CD14-positive monocyte (primary cell): Measurements from ENCODE around the gene DCD. TPM values are rescaled to one million over a fixed set of nuclear protein-coding genes. Genes with fewer than 3 reads are reported as not detected.

Source experiments
- DNase-seq, 3 donors: peaks; one replicate each; pipeline ENCODE4 v3.0.0-alpha.2; 2011 to 2022
- H2AFZ ChIP-seq: 2 replicates; pipeline ENCODE4 v1.6.0; 2012; ENCODE audit warnings: mild to moderate bottlenecking, low read depth, low read length, inconsistent platforms; ENCODE audit not compliant: insufficient read depth, poor library complexity, severe bottlenecking
- H3K27ac ChIP-seq, 2 donors: 1 replicate in 1 of 2; 2 replicates in 1 of 2; pipeline ENCODE4 v1.5.1; 2012 to 2013; ENCODE audit warnings: low read length in 2 of 2, control low read depth in 1 of 2, inconsistent platforms in 1 of 2, low read depth in 1 of 2, mild to moderate bottlenecking in 1 of 2
- H3K27me3 ChIP-seq, 2 donors: one replicate each; pipeline versions ENCODE4 v1.6.0 to v1.6.1; 2011 to 2013; ENCODE audit warnings: low read length in 2 of 2; ENCODE audit not compliant: control insufficient read depth in 2 of 2, insufficient read depth in 2 of 2
- H3K36me3 ChIP-seq, 2 donors: replicated peaks in 1 of 2; 1 replicate in 1 of 2; 2 replicates in 1 of 2; pipeline versions ENCODE4 v1.5.1 to v1.6.1; 2012 to 2013; ENCODE audit warnings: low read length in 2 of 2, control low read depth in 1 of 2, inconsistent platforms in 1 of 2, mild to moderate bottlenecking in 1 of 2; ENCODE audit not compliant: insufficient read depth in 2 of 2, control insufficient read depth in 1 of 2
- H3K4me1 ChIP-seq, 2 donors: 1 replicate in 1 of 2; 2 replicates in 1 of 2; pipeline versions ENCODE4 v1.5.1 to v1.6.1; 2012 to 2013; ENCODE audit warnings: low read length in 2 of 2, control low read depth in 1 of 2, inconsistent platforms in 1 of 2, mild to moderate bottlenecking in 1 of 2, moderate library complexity in 1 of 2; ENCODE audit not compliant: insufficient read depth in 2 of 2, control insufficient read depth in 1 of 2
- H3K4me2 ChIP-seq: replicated peaks from 2 replicates; pipeline ENCODE3; 2012; ENCODE audit warnings: low read length, moderate library complexity, mild to moderate bottlenecking; ENCODE audit not compliant: poor library complexity, severe bottlenecking; ENCODE audit errors: extremely low read depth
- H3K4me3 ChIP-seq, 3 experiments: fragments of 200-600 bp in 1 of 3; sonication (generic) in 1 of 3; replicated peaks in 1 of 3; 1 replicate in 2 of 3; 2 replicates in 1 of 3; pipeline ENCODE4 v1.5.1; 2011 to 2013; ENCODE audit warnings: low read length in 3 of 3, mild to moderate bottlenecking in 3 of 3, control low read depth in 2 of 3, low read depth in 2 of 3, inconsistent platforms in 1 of 3, moderate library complexity in 1 of 3
- H3K79me2 ChIP-seq: 2 replicates; pipeline ENCODE4 v1.6.0; 2012; ENCODE audit warnings: mild to moderate bottlenecking, control low read depth, inconsistent platforms, low read length, moderate library complexity; ENCODE audit not compliant: insufficient read depth
- H3K9ac ChIP-seq: 2 replicates; pipeline ENCODE4 v1.6.0; 2017; ENCODE audit warnings: low read length, mild to moderate bottlenecking; ENCODE audit not compliant: insufficient read depth, poor library complexity, severe bottlenecking
- H3K9me3 ChIP-seq, 2 donors: replicated peaks in 1 of 2; 1 replicate in 1 of 2; 2 replicates in 1 of 2; pipeline versions ENCODE4 v1.5.1 to v1.6.1; 2012 to 2013; ENCODE audit warnings: low read length in 2 of 2, control low read depth in 1 of 2; ENCODE audit not compliant: control insufficient read depth in 1 of 2, insufficient read depth in 1 of 2
- H4K20me1 ChIP-seq: 2 replicates; pipeline ENCODE4 v1.6.0; 2012; ENCODE audit warnings: mild to moderate bottlenecking, low read length, control low read depth, moderate library complexity; ENCODE audit not compliant: insufficient read depth
- H3K27ac Mint-ChIP-seq, 7 donors: one replicate each; pipeline ENCODE4 v1.8.0; 2020; ENCODE audit warnings: mild to moderate bottlenecking in 7 of 7, mixed read lengths in 7 of 7, moderate library complexity in 6 of 7, inconsistent platforms in 2 of 7
- H3K27me3 Mint-ChIP-seq, 3 donors: one replicate each; pipeline ENCODE4 v1.8.0; 2021 to 2022; ENCODE audit warnings: low read depth in 3 of 3, mild to moderate bottlenecking in 3 of 3, mixed read lengths in 3 of 3, moderate library complexity in 3 of 3, inconsistent platforms in 1 of 3
- H3K36me3 Mint-ChIP-seq, 2 donors: one replicate each; pipeline ENCODE4 v1.8.0; 2020; ENCODE audit warnings: mixed read lengths in 2 of 2, inconsistent platforms in 1 of 2, mild to moderate bottlenecking in 1 of 2
- H3K4me1 Mint-ChIP-seq: one replicate; pipeline ENCODE4 v1.8.0; 2020; ENCODE audit warnings: mild to moderate bottlenecking, mixed read lengths
- H3K4me3 Mint-ChIP-seq, 2 donors: one replicate each; pipeline ENCODE4 v1.8.0; 2020; ENCODE audit warnings: mild to moderate bottlenecking in 2 of 2, mixed read lengths in 2 of 2, moderate library complexity in 1 of 2
- H3K9me3 Mint-ChIP-seq, 7 donors: one replicate each; pipeline ENCODE4 v1.8.0; 2020 to 2022; ENCODE audit warnings: mixed read lengths in 7 of 7, mild to moderate bottlenecking in 6 of 7, moderate library complexity in 6 of 7, inconsistent platforms in 2 of 7
- WGBS: methylation state at CpG from one replicate; pipeline ENCODE4 v1.1.5; 2013; ENCODE audit warnings: missing lambda C conversion rate; ENCODE audit not compliant: insufficient coverage; 5-methylcytosine and 5-hydroxymethylcytosine counted together
- intact Hi-C, 2 donors: fragments of 100-400 bp; cut with micrococcal nuclease; formaldehyde crosslinking; loops; one replicate each; pipeline versions ENCODE4 v1.15.0 to v1.15.1; 2023
- polyA plus RNA-seq, 3 donors: library from polyadenylated mRNA; depleted of rRNA in 1 of 3; unstranded in 2 of 3; stranded (reverse) in 1 of 3; fragments of 300-500 nt in 2 of 3; fragments of >200 nt in 1 of 3; fragmentation: Illumina TruSeq in 2 of 3; gene quantifications; 1 replicate in 2 of 3; 2 replicates in 1 of 3; pipeline ENCODE4 v1.2.3, GENCODE V29; 2012 to 2021
- TF ChIP-seq, protein P1 (sequence below): fragments of 200-600 bp; IDR thresholded peaks from one replicate; pipeline ENCODE4 v1.8.0; 2022; ENCODE audit warnings: antibody characterized with exemption, mild to moderate bottlenecking

Gene DCD
- polyA plus RNA-seq, 3 donors: not detected

DNA sequence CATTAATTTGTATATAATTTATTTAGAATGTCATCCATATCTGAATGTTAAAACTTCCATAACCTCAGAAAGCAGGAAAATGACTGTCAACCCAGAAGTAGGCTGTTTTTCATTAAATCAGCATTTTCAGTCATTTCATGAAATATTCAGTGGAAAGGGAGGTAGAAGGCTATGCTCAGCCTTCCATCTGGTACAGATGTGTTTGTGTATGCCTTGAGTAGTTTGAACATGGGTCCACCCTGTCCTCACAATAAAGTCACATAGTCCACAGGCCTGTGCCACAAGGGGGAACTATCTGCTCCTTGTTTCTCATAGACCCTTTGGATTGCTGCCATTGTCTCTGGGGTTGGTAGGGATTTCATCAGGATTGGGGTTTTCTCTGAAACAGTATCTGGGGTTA is 22.6 kb downstream of the DCD start:
- no peak overlapping the region for H3K9ac ChIP-seq
- Mint-ChIP-seq H3K36me3 (peaks cover 0 to 2% of the 10 kb centered on the region in 2 donors), H3K27ac (no peak overlapping the region), H3K4me1 (peaks cover 2% of the 10 kb centered on the region), H3K4me3 (no peak overlapping the region), H3K9me3 (peaks cover 11 to 33% (median 20%) of the 10 kb centered on the region in 7 donors), H3K27me3 (peaks cover 10 to 11% (median 11%) of the 10 kb centered on the region in 3 donors)
- TF ChIP-seq, protein P1, sequence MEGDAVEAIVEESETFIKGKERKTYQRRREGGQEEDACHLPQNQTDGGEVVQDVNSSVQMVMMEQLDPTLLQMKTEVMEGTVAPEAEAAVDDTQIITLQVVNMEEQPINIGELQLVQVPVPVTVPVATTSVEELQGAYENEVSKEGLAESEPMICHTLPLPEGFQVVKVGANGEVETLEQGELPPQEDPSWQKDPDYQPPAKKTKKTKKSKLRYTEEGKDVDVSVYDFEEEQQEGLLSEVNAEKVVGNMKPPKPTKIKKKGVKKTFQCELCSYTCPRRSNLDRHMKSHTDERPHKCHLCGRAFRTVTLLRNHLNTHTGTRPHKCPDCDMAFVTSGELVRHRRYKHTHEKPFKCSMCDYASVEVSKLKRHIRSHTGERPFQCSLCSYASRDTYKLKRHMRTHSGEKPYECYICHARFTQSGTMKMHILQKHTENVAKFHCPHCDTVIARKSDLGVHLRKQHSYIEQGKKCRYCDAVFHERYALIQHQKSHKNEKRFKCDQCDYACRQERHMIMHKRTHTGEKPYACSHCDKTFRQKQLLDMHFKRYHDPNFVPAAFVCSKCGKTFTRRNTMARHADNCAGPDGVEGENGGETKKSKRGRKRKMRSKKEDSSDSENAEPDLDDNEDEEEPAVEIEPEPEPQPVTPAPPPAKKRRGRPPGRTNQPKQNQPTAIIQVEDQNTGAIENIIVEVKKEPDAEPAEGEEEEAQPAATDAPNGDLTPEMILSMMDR: no peak
- peaks cover 7 to 13% of the 10 kb centered on the region in 2 donors for H3K9me3 ChIP-seq
- no peak overlapping the region for H2AFZ ChIP-seq
- H3K36me3 ChIP-seq: no peaks in the 10 kb centered on the region
- H3K79me2 ChIP-seq: no peaks in the 10 kb centered on the region
- intact Hi-C loops: no loop called here
- peaks cover 0 to 7% of the 10 kb centered on the region in 2 donors for H3K27me3 ChIP-seq
- H3K27ac ChIP-seq: no peak overlapping the region
- H3K4me3 ChIP-seq: no peak overlapping the region
- no peak overlapping the region for H3K4me2 ChIP-seq
- no peaks in the 10 kb centered on the region for H3K4me1 ChIP-seq
- H4K20me1 ChIP-seq: no peaks in the 10 kb centered on the region
- DNase-seq: no peak

DNA sequence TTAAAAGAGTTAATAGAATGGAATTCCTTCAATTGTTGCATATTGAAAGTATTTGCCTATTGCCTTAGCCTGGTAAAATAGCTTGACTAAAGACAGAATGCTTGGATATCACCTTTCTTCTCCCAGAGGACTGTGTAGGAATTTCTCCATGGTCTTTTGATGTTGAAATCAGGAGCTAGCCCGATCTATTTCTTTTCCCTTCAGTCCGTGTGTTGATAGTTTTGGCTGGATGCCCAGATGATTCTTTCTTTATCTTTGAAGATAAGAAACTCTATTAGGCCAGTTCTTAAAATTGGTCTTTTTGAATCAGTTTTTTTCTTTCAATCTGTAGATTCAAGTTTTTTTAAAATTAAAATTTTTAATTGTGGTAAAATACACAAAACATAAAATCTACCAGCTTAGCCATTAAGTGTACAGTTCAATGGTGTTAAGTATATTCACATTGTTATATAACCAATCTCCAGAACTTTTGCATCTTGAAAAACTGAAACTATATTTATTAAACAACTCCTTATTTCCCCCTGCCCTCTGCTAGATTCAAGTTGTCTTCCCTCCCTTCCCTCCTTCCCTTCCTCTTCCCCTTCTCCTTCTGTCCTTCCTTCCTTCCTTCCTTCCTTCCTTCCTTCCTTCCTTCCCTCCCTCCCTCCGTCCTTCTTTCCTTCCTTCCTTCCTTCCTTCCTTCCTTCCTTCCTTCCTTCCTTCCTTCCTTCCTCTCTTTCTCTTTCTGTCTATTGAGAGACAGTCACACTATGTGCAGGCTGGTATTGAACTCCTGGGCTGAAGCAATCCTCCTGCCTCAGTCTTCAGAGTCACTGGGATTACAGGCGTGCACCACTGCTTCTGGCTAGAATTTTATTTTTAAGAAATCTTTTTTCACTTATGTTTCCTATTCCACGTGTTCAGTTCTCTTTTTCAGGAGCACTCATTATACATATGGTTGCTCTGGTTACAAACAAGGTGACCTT is 23.6 kb downstream of the DCD start:
- H3K27me3 Mint-ChIP-seq: peaks cover 10 to 15% (median 10%) of the 10 kb centered on the region in 3 donors

More for the DNA sequence above, 23.6 kb downstream of the DCD start:
- no CpG with 5 or more reads among the region's 5 CpGs for WGBS
- no peak overlapping the region for H3K4me3 ChIP-seq
- no peaks in the 10 kb centered on the region for H3K79me2 ChIP-seq
- Mint-ChIP-seq H3K27ac (peak overlapping the region in 1 of 7 donors; percentile 19), H3K4me1 (peaks cover 2% of the 10 kb centered on the region), H3K9me3 (peaks cover 11 to 33% (median 20%) of the 10 kb centered on the region in 7 donors), H3K4me3 (peak overlapping the region in 1 of 2 donors; percentile 32), H3K36me3 (peaks cover 0 to 2% of the 10 kb centered on the region in 2 donors)
- no peak overlapping the region for H3K4me2 ChIP-seq
- intact Hi-C loops: no loop called here
- no peak for DNase-seq
- H2AFZ ChIP-seq: no peak overlapping the region
- H3K9ac ChIP-seq: no peak overlapping the region
- H3K9me3 ChIP-seq: peaks cover 7 to 13% of the 10 kb centered on the region in 2 donors
- H3K27ac ChIP-seq: no peak overlapping the region
- no peaks in the 10 kb centered on the region for H3K4me1 ChIP-seq
- H4K20me1 ChIP-seq: no peaks in the 10 kb centered on the region
- no peaks in the 10 kb centered on the region for H3K36me3 ChIP-seq
- TF ChIP-seq, protein P1: no peak
- peaks cover 0 to 7% of the 10 kb centered on the region in 2 donors for H3K27me3 ChIP-seq
